22Rv1 (cell line): ENCODE data around the gene MPST.

Experiments
- CTCF ChIP-seq: fragments of 450-650 bp; IDR thresholded peaks from 2 replicates; pipeline ENCODE4 v1.5.1; 2017; ENCODE audit warnings: mild to moderate bottlenecking
- ZFX ChIP-seq: fragments of 450-650 bp; IDR thresholded peaks from 2 replicates; pipeline ENCODE4 v1.6.1; 2017; ENCODE audit warnings: antibody characterized with exemption, borderline replicate concordance

GRCh38 chr22:36982136-36982535, 37.4 kb upstream of the MPST start:
- TF ChIP-seq CTCF (no peak), ZFX (no peak)
